ENCODE data around the gene LUZP1.

LUZP1 gene

DNA sequence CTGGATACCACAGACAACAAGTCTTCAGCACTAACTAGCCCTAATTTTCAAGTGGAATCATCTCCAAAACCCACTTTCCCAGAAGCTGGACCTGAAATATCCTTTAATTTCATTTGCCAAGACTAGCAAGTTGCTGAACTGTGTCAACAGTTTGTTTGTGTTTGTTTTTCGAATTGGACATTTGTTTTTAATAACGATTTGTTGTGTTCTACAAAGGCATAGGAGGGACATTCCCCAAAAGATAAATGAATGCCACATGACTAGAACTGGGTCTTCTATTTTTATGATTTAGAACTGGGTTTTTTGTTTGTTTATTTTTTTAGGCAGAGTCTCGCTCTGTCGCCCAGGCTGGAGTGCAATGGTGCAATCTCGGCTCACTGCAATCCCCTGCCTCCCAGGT, 17.9 kb downstream of the LUZP1 start:
- Histone ChIP-seq H3K27ac (ENCODE audit: low read depth, low read length) (no peak overlapping the region), H3K4me1 (ENCODE audit: control insufficient read depth, insufficient read depth, low read length, unreplicated experiment) (peaks cover 12% of the 10 kb centered on the region), H3K27me3 (ENCODE audit: insufficient read depth, low read length) (no peaks in the 10 kb centered on the region), H3K79me2 (ENCODE audit: control insufficient read depth, insufficient read depth, low read length, unreplicated experiment) (peaks cover 84% of the 10 kb centered on the region), H3K36me3 (ENCODE audit: insufficient read depth, low read length) (0 out of 2 replicates have a peak, but pooled peaks cover 3% of the 10 kb centered on the region), H2AFZ (ENCODE audit: low read length, unreplicated experiment) (no peak overlapping the region), H3K4me3 (ENCODE audit: low read depth, low read length) (no peak overlapping the region)

DNA sequence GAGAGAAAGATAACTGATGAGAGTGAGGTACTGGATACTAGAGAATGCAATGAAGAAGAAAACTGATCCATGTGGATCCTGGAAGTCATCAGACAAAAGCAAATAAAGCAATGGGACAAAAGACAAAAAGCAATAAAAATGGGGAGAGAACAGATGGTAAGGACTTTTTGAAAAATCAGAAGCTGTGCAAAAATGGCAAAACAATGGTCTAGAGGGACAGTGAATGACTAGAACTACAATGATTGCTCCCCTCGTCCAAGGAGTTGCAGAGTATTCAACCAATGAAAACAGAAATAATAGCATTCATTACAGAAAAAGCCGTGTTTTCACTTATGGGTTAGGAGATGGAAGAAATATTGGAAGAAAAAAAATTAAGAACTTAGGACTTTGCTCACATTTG, 18.5 kb downstream of the LUZP1 start:
- Histone ChIP-seq H3K36me3 (ENCODE audit: insufficient read depth, low read length) (0 out of 2 replicates have a peak, but pooled peaks cover 3% of the 10 kb centered on the region), H3K4me3 (ENCODE audit: low read depth, low read length) (no peak overlapping the region), H3K27ac (ENCODE audit: low read depth, low read length) (no peak overlapping the region), H2AFZ (ENCODE audit: low read length, unreplicated experiment) (no peak overlapping the region), H3K4me1 (ENCODE audit: control insufficient read depth, insufficient read depth, low read length, unreplicated experiment) (peaks cover 12% of the 10 kb centered on the region), H3K27me3 (ENCODE audit: insufficient read depth, low read length) (no peaks in the 10 kb centered on the region), H3K79me2 (ENCODE audit: control insufficient read depth, insufficient read depth, low read length, unreplicated experiment) (peaks cover 81% of the 10 kb centered on the region)

DNA sequence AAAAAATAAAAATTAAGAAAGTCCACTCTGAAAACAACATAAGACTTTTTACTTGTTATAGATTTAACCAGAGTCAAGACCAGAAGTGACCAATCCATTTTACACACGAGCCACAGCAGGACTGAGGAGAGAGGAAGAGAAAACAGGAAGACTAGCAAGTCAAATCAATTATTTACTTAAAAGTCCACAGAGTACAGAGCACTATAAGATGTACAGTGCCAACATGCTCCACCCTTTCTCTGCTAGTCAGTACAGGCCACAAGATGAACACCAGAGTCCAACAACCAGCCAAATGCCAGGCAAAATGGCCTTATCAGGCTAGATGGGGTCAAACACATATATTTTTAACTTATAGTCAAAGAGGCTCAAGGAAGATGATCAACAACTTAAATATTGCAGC, 19.5 kb downstream of the LUZP1 start:
- Histone ChIP-seq H3K79me2 (ENCODE audit: control insufficient read depth, insufficient read depth, low read length, unreplicated experiment) (peaks cover 84% of the 10 kb centered on the region), H3K36me3 (ENCODE audit: insufficient read depth, low read length) (0 out of 2 replicates have a peak, but pooled peaks cover 3% of the 10 kb centered on the region), H3K27me3 (ENCODE audit: insufficient read depth, low read length) (no peaks in the 10 kb centered on the region), H3K27ac (ENCODE audit: low read depth, low read length) (no peak overlapping the region), H3K4me3 (ENCODE audit: low read depth, low read length) (no peak overlapping the region), H3K4me1 (ENCODE audit: control insufficient read depth, insufficient read depth, low read length, unreplicated experiment) (peaks cover 12% of the 10 kb centered on the region), H2AFZ (ENCODE audit: low read length, unreplicated experiment) (no peak overlapping the region)

DNA sequence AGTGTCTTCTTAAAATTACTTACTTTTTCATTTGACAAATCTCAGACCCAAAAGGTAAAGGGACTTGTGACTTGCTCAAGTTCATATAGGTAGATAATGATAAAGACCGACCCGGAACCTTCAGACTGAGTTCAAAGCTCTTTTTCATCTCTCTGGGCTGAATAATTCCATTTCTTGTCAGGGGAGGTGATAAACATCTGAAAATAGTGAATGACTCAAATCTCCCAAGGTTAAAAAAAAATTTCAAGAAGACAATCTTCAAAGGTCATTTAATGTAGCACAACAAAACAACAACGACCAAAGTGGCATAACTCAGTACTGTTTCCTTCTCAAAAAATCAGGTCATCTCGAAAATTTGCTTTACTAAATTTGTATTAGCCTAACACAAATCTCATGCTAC, 20.6 kb downstream of the LUZP1 start:
- Histone ChIP-seq H3K36me3 (ENCODE audit: insufficient read depth, low read length) (0 out of 2 replicates have a peak, but pooled peaks cover 6% of the 10 kb centered on the region), H3K4me1 (ENCODE audit: control insufficient read depth, insufficient read depth, low read length, unreplicated experiment) (peaks cover 12% of the 10 kb centered on the region), H3K27ac (ENCODE audit: low read depth, low read length) (no peak overlapping the region), H3K27me3 (ENCODE audit: insufficient read depth, low read length) (no peaks in the 10 kb centered on the region), H3K4me3 (ENCODE audit: low read depth, low read length) (no peak overlapping the region), H2AFZ (ENCODE audit: low read length, unreplicated experiment) (no peak overlapping the region), H3K79me2 (ENCODE audit: control insufficient read depth, insufficient read depth, low read length, unreplicated experiment) (peaks cover 83% of the 10 kb centered on the region)

DNA sequence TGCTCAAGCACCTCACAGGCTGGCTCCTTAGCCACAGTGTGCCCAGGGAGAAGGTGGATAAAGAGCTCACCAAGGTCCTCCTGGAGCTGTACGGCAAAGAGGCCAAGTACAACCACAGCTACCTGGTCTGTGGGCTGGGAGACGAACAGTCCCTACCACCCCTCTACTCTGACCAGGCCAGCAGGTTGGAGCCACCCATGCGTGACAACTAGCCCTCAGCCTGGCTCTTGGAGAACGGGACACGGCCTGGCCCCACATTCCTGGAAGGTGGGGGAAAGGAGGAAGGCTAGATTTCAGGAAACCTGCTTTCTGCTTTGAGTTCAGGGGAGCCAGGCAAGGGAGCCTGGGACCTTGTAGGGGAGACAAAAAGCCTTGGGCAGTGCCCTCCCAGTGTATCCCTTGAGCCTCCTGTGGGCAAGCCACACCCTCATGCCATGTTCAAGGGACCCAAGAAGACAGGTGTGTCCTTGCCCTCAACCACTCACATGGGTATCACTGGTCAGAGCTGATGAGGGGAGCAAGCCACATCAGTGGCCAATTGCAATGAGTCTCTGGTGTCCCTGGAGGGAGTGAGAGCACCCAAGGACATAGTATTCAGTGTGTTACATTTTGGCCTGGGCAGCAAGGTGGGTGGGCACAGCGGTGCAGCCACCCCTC, 27.6 kb downstream of the LUZP1 start:
- Histone ChIP-seq H3K79me2 (ENCODE audit: control insufficient read depth, insufficient read depth, low read length, unreplicated experiment) (peaks cover 71% of the 10 kb centered on the region), H3K27ac (ENCODE audit: low read depth, low read length) (no peak overlapping the region), H3K27me3 (ENCODE audit: insufficient read depth, low read length) (no peaks in the 10 kb centered on the region), H3K4me1 (ENCODE audit: control insufficient read depth, insufficient read depth, low read length, unreplicated experiment) (no peaks in the 10 kb centered on the region), H3K4me3 (ENCODE audit: low read depth, low read length) (no peak overlapping the region), H3K36me3 (ENCODE audit: insufficient read depth, low read length) (0 out of 2 replicates have a peak, but pooled peaks cover 3% of the 10 kb centered on the region), H2AFZ (ENCODE audit: low read length, unreplicated experiment) (no peak overlapping the region)

DNA sequence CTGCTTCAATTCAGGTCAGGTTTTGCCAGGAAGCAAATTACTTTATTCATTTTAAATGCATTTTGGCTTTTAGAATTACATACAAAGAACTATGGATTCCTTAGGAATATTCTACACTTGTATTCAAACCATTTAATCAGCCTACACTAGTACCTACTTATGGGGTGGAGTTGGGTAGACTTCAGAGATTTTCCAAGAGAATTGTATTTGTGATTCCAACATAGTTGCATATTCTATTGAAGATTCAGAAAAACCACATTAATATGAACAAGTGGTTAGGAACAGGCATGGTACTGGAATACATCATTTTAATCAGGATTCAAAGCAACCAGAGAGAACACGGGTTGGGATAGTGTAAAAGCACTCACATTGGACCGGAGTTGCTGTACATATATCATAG, 33.4 kb downstream of the LUZP1 start:
- peaks cover 76% of the 10 kb centered on the region for H3K79me2 ChIP-seq (ENCODE audit: control insufficient read depth, insufficient read depth, low read length, unreplicated experiment)
- H3K27ac ChIP-seq (ENCODE audit: low read depth, low read length) = no peak overlapping the region
- no peaks in the 10 kb centered on the region for H3K27me3 ChIP-seq (ENCODE audit: insufficient read depth, low read length)
- H3K36me3 ChIP-seq (ENCODE audit: insufficient read depth, low read length) = no peaks in the 10 kb centered on the region
- peaks cover 12% of the 10 kb centered on the region for H3K4me1 ChIP-seq (ENCODE audit: control insufficient read depth, insufficient read depth, low read length, unreplicated experiment)
- no peak overlapping the region for H3K4me3 ChIP-seq (ENCODE audit: low read depth, low read length)
- no peak overlapping the region for H2AFZ ChIP-seq (ENCODE audit: low read length, unreplicated experiment)

DNA sequence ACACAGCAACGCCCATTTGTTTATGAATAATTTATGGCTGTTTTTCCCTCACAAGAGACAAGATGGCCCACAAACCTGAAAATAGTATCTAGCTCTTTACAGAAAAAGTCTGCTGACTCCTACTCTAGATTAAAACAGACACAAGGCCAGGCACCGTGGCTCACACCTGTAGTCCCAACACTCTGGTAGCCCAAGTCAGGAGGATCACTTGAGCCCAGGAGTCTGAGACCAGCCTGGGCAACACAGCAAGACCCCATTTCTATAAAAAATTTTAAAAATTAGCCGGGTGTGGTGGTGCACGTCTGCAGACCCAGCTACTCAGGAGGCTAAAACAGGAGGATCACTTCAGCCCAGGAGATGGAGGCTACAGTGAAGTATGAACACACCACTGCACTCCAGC, 34.6 kb downstream of the LUZP1 start:
- peaks cover 72% of the 10 kb centered on the region for H3K79me2 ChIP-seq (ENCODE audit: control insufficient read depth, insufficient read depth, low read length, unreplicated experiment)
- H3K4me3 ChIP-seq (ENCODE audit: low read depth, low read length) = no peak overlapping the region

DNA sequence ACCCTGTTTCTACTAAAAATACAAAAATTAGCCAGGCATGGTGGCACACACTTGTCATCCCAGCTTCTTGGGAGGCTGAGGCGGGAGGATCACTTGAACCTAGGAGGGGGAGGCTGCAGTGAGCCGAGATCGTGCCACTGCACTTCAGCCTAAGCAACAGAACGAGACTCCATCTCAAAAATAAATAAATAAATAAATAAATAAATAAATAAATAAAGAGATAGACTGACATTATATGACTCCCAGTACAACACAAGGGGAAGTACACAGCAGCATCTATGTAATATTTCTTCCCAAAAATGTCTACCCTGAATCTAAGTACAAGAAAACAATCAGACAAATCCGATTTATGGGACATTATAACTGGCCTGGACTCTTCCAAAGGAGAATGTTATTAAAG, 35.1 kb downstream of the LUZP1 start:
- Histone ChIP-seq H3K27me3 (ENCODE audit: insufficient read depth, low read length) (no peaks in the 10 kb centered on the region), H3K4me3 (ENCODE audit: low read depth, low read length) (no peak overlapping the region), H2AFZ (ENCODE audit: low read length, unreplicated experiment) (no peak overlapping the region), H3K79me2 (ENCODE audit: control insufficient read depth, insufficient read depth, low read length, unreplicated experiment) (peaks cover 77% of the 10 kb centered on the region), H3K36me3 (ENCODE audit: insufficient read depth, low read length) (no peaks in the 10 kb centered on the region), H3K4me1 (ENCODE audit: control insufficient read depth, insufficient read depth, low read length, unreplicated experiment) (peaks cover 16% of the 10 kb centered on the region), H3K27ac (ENCODE audit: low read depth, low read length) (no peak overlapping the region)

More for the DNA sequence above, 34.6 kb downstream of the LUZP1 start:
- H3K27ac ChIP-seq (ENCODE audit: low read depth, low read length) = no peak overlapping the region
- H3K27me3 ChIP-seq (ENCODE audit: insufficient read depth, low read length) = no peaks in the 10 kb centered on the region
- H2AFZ ChIP-seq (ENCODE audit: low read length, unreplicated experiment) = no peak overlapping the region
- no peaks in the 10 kb centered on the region for H3K36me3 ChIP-seq (ENCODE audit: insufficient read depth, low read length)
- H3K4me1 ChIP-seq (ENCODE audit: control insufficient read depth, insufficient read depth, low read length, unreplicated experiment) = peaks cover 16% of the 10 kb centered on the region

DNA sequence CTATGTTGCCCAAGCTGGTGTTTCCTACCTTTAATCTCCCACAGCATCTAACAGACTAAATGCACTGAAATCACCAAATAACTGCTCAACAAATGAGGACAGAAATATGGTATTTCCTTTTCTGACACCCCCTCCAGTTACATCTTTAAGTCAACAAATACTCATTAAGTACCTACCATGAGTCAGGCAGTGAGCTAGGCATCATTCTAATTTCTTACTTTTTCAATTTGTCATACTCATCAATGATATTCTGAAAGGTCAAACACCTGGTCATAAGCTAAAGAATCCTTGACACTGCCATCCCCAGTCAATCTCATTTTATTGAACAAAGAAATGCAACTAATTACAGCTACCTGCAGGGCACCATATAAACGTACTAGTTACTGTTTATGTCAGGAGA, 36.6 kb downstream of the LUZP1 start:
- H3K79me2 ChIP-seq (ENCODE audit: control insufficient read depth, insufficient read depth, low read length, unreplicated experiment) = peaks cover 74% of the 10 kb centered on the region
- no peak overlapping the region for H3K4me3 ChIP-seq (ENCODE audit: low read depth, low read length)
- H3K36me3 ChIP-seq (ENCODE audit: insufficient read depth, low read length) = no peaks in the 10 kb centered on the region
- no peak overlapping the region for H2AFZ ChIP-seq (ENCODE audit: low read length, unreplicated experiment)
- H3K4me1 ChIP-seq (ENCODE audit: control insufficient read depth, insufficient read depth, low read length, unreplicated experiment) = peaks cover 20% of the 10 kb centered on the region
- no peaks in the 10 kb centered on the region for H3K27me3 ChIP-seq (ENCODE audit: insufficient read depth, low read length)
- no peak overlapping the region for H3K27ac ChIP-seq (ENCODE audit: low read depth, low read length)

DNA sequence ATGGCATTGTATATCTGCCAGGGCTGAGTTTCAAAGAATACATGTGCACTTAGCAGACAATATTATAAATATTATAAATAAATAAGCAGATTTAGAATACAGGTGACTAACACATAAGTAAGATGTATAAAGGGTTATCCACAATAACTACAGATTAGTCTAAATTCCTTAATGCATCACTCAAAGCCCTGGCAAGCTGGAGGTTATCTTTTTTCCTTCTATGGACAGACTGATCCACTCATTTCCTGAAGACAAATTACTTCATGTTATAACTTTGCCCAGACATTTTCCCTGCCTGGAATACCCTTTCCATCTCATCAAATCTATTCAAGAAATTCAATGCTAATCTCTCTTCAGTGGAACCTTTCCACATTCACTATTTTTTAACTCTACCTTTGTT, 38.8 kb downstream of the LUZP1 start:
- no peak overlapping the region for H2AFZ ChIP-seq (ENCODE audit: low read length, unreplicated experiment)
- no peaks in the 10 kb centered on the region for H3K36me3 ChIP-seq (ENCODE audit: insufficient read depth, low read length)
- H3K27ac ChIP-seq (ENCODE audit: low read depth, low read length) = peak overlapping the region; percentile 21; the same call in 1 of the 2 replicates
- no peaks in the 10 kb centered on the region for H3K27me3 ChIP-seq (ENCODE audit: insufficient read depth, low read length)
- H3K4me3 ChIP-seq (ENCODE audit: low read depth, low read length) = no peak overlapping the region
- peaks cover 78% of the 10 kb centered on the region for H3K79me2 ChIP-seq (ENCODE audit: control insufficient read depth, insufficient read depth, low read length, unreplicated experiment)
- H3K4me1 ChIP-seq (ENCODE audit: control insufficient read depth, insufficient read depth, low read length, unreplicated experiment) = peaks cover 40% of the 10 kb centered on the region

DNA sequence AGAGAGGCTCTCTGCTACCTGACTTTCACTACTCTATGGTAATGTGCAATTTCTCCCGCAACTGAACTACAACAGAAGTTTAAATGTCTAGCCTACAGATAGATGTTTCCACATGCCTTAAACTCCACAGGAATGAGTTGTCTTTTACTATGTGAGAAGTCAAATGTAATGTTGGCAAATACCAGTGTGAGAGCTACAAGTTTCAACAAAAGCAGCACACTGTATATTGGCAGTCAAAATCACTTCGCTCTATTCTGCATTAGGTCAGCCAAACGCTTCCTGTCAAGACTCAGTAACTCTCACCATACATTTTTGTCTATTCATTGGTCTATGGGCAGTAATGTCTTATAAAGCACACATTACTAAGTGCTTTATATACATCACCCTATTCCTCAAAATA, 41.9 kb downstream of the LUZP1 start:
- Histone ChIP-seq H3K27ac (ENCODE audit: low read depth, low read length) (no peak overlapping the region), H3K4me1 (ENCODE audit: control insufficient read depth, insufficient read depth, low read length, unreplicated experiment) (peaks cover 57% of the 10 kb centered on the region), H3K36me3 (ENCODE audit: insufficient read depth, low read length) (no peaks in the 10 kb centered on the region), H3K27me3 (ENCODE audit: insufficient read depth, low read length) (no peaks in the 10 kb centered on the region), H3K4me3 (ENCODE audit: low read depth, low read length) (no peak overlapping the region), H3K79me2 (ENCODE audit: control insufficient read depth, insufficient read depth, low read length, unreplicated experiment) (peaks cover 79% of the 10 kb centered on the region), H2AFZ (ENCODE audit: low read length, unreplicated experiment) (no peak overlapping the region)
